HG02763 (cell line): ENCODE data around the gene MBOAT2.

Experiments used
- ATAC-seq: cut with Tn5 transposase; IDR thresholded peaks from one replicate; pipeline ENCODE4 v1.9.1; 2021; ENCODE audit warnings: mild to moderate bottlenecking, moderate library complexity; ENCODE audit not compliant: unreplicated experiment

MBOAT2 gene

GRCh38 chr2:8867363-8867762 is 136.1 kb downstream of the MBOAT2 start:
- ATAC-seq: no peak

GRCh38 chr2:8863331-8863953 is 140.0 kb downstream of the MBOAT2 start:
- no peak for ATAC-seq

GRCh38 chr2:8862230-8862629 is 141.3 kb downstream of the MBOAT2 start:
- ATAC-seq: no peak

GRCh38 chr2:8861797-8862196 is 141.7 kb downstream of the MBOAT2 start:
- ATAC-seq: no peak

- ATAC-seq: no peak
Measured at GRCh38 chr2:8860239-8860638, 143.2 kb downstream of the MBOAT2 start.

GRCh38 chr2:8858910-8859309 is 144.6 kb downstream of the MBOAT2 start:
- ATAC-seq: no peak

- ATAC-seq: no peak
Measured at GRCh38 chr2:8858264-8858663, 145.2 kb downstream of the MBOAT2 start.

- ATAC-seq: no peak
Measured at GRCh38 chr2:8857709-8858108, 145.8 kb downstream of the MBOAT2 start.

- ATAC-seq: no peak
Measured at GRCh38 chr2:8856176-8856575, 147.3 kb downstream of the MBOAT2 start.

- ATAC-seq: no peak
Measured at GRCh38 chr2:8855010-8855409, 148.5 kb downstream of the MBOAT2 start.

- ATAC-seq: no peak
Measured at GRCh38 chr2:8853426-8853825, 150.1 kb downstream of the MBOAT2 start.

- no peak for ATAC-seq
Measured at GRCh38 chr2:8851811-8852560, 151.5 kb downstream of the MBOAT2 start.

- ATAC-seq: no peak
Measured at GRCh38 chr2:8850845-8851487, 152.5 kb downstream of the MBOAT2 start.

- ATAC-seq: no peak
Measured at GRCh38 chr2:8849327-8849726, 154.2 kb downstream of the MBOAT2 start.

- no peak for ATAC-seq
Measured at GRCh38 chr2:8848328-8849100, 155.0 kb downstream of the MBOAT2 start.

- no peak for ATAC-seq
Measured at GRCh38 chr2:8847400-8847799, 156.1 kb downstream of the MBOAT2 start.

GRCh38 chr2:8841932-8842331 is 161.6 kb downstream of the MBOAT2 start:
- no peak for ATAC-seq

GRCh38 chr2:8840475-8841091 is 162.9 kb downstream of the MBOAT2 start:
- no peak for ATAC-seq

GRCh38 chr2:8839189-8839965 is 164.1 kb downstream of the MBOAT2 start:
- no peak for ATAC-seq

GRCh38 chr2:8837795-8838140 is 165.7 kb downstream of the MBOAT2 start:
- ATAC-seq: no peak
